ENCODE data around the gene SSBP4.

The SSBP4 gene

GRCh38 chr19:18422530-18423191, 3.5 kb downstream of the SSBP4 start:
- no peaks in the 10 kb centered on the region for H3K36me3 ChIP-seq (ENCODE audit: insufficient read depth, low read length)
- H3K4me1 ChIP-seq (ENCODE audit: control insufficient read depth, insufficient read depth, low read length, unreplicated experiment): peaks cover 35% of the 10 kb centered on the region
- no peaks in the 10 kb centered on the region for H3K27me3 ChIP-seq (ENCODE audit: insufficient read depth, low read length)
- H2AFZ ChIP-seq (ENCODE audit: low read length, unreplicated experiment): no peak overlapping the region
- H3K79me2 ChIP-seq (ENCODE audit: control insufficient read depth, insufficient read depth, low read length, unreplicated experiment): peaks cover 31% of the 10 kb centered on the region
- no peak overlapping the region for H3K27ac ChIP-seq (ENCODE audit: low read depth, low read length)
- H3K4me3 ChIP-seq (ENCODE audit: low read depth, low read length): no peak overlapping the region

GRCh38 chr19:18423258-18424020, 4.2 kb downstream of the SSBP4 start:
- no peak overlapping the region for H3K4me3 ChIP-seq (ENCODE audit: low read depth, low read length)
- H3K79me2 ChIP-seq (ENCODE audit: control insufficient read depth, insufficient read depth, low read length, unreplicated experiment): peaks cover 31% of the 10 kb centered on the region
- no peaks in the 10 kb centered on the region for H3K27me3 ChIP-seq (ENCODE audit: insufficient read depth, low read length)
- no peaks in the 10 kb centered on the region for H3K36me3 ChIP-seq (ENCODE audit: insufficient read depth, low read length)
- no peak overlapping the region for H3K27ac ChIP-seq (ENCODE audit: low read depth, low read length)
- H3K4me1 ChIP-seq (ENCODE audit: control insufficient read depth, insufficient read depth, low read length, unreplicated experiment): peaks cover 27% of the 10 kb centered on the region
- H2AFZ ChIP-seq (ENCODE audit: low read length, unreplicated experiment): no peak overlapping the region

- Histone ChIP-seq H3K36me3 (ENCODE audit: insufficient read depth, low read length) (no peaks in the 10 kb centered on the region), H3K4me3 (ENCODE audit: low read depth, low read length) (no peak overlapping the region)
These were observed 5.1 kb downstream of the SSBP4 start for GRCh38 chr19:18424122-18424889.

GRCh38 chr19:18424890-18425514, 5.8 kb downstream of the SSBP4 start:
- Histone ChIP-seq H3K36me3 (ENCODE audit: insufficient read depth, low read length) (no peaks in the 10 kb centered on the region), H3K27me3 (ENCODE audit: insufficient read depth, low read length) (no peaks in the 10 kb centered on the region), H3K79me2 (ENCODE audit: control insufficient read depth, insufficient read depth, low read length, unreplicated experiment) (peaks cover 26% of the 10 kb centered on the region), H3K4me3 (ENCODE audit: low read depth, low read length) (no peak overlapping the region), H3K27ac (ENCODE audit: low read depth, low read length) (no peak overlapping the region), H2AFZ (ENCODE audit: low read length, unreplicated experiment) (no peak overlapping the region), H3K4me1 (ENCODE audit: control insufficient read depth, insufficient read depth, low read length, unreplicated experiment) (peaks cover 23% of the 10 kb centered on the region)

More at GRCh38 chr19:18424122-18424889, 5.1 kb downstream of the SSBP4 start:
- Histone ChIP-seq H3K4me1 (ENCODE audit: control insufficient read depth, insufficient read depth, low read length, unreplicated experiment) (peaks cover 23% of the 10 kb centered on the region), H3K27me3 (ENCODE audit: insufficient read depth, low read length) (no peaks in the 10 kb centered on the region), H3K79me2 (ENCODE audit: control insufficient read depth, insufficient read depth, low read length, unreplicated experiment) (peaks cover 31% of the 10 kb centered on the region), H2AFZ (ENCODE audit: low read length, unreplicated experiment) (no peak overlapping the region), H3K27ac (ENCODE audit: low read depth, low read length) (no peak overlapping the region)

GRCh38 chr19:18425515-18426415, 6.6 kb downstream of the SSBP4 start:
- Histone ChIP-seq H3K4me3 (ENCODE audit: low read depth, low read length) (peak overlapping the region; percentile 21; the same call in 1 of the 2 replicates), H2AFZ (ENCODE audit: low read length, unreplicated experiment) (no peak overlapping the region), H3K27me3 (ENCODE audit: insufficient read depth, low read length) (no peaks in the 10 kb centered on the region), H3K27ac (ENCODE audit: low read depth, low read length) (no peak overlapping the region), H3K4me1 (ENCODE audit: control insufficient read depth, insufficient read depth, low read length, unreplicated experiment) (peaks cover 21% of the 10 kb centered on the region), H3K36me3 (ENCODE audit: insufficient read depth, low read length) (no peaks in the 10 kb centered on the region), H3K79me2 (ENCODE audit: control insufficient read depth, insufficient read depth, low read length, unreplicated experiment) (peaks cover 20% of the 10 kb centered on the region)

- Histone ChIP-seq H3K27ac (ENCODE audit: low read depth, low read length) (no peak overlapping the region), H3K79me2 (ENCODE audit: control insufficient read depth, insufficient read depth, low read length, unreplicated experiment) (peaks cover 14% of the 10 kb centered on the region), H2AFZ (ENCODE audit: low read length, unreplicated experiment) (no peak overlapping the region), H3K27me3 (ENCODE audit: insufficient read depth, low read length) (no peaks in the 10 kb centered on the region), H3K4me1 (ENCODE audit: control insufficient read depth, insufficient read depth, low read length, unreplicated experiment) (peaks cover 15% of the 10 kb centered on the region), H3K36me3 (ENCODE audit: insufficient read depth, low read length) (no peaks in the 10 kb centered on the region), H3K4me3 (ENCODE audit: low read depth, low read length) (peak overlapping the region; percentile 21; the same call in 1 of the 2 replicates)
These were observed 7.2 kb downstream of the SSBP4 start for GRCh38 chr19:18426416-18426767.

GRCh38 chr19:18427080-18427742, 8.0 kb downstream of the SSBP4 start:
- Histone ChIP-seq H3K4me1 (ENCODE audit: control insufficient read depth, insufficient read depth, low read length, unreplicated experiment) (peaks cover 12% of the 10 kb centered on the region), H3K27me3 (ENCODE audit: insufficient read depth, low read length) (no peaks in the 10 kb centered on the region), H3K36me3 (ENCODE audit: insufficient read depth, low read length) (no peaks in the 10 kb centered on the region), H2AFZ (ENCODE audit: low read length, unreplicated experiment) (no peak overlapping the region), H3K4me3 (ENCODE audit: low read depth, low read length) (no peak overlapping the region), H3K79me2 (ENCODE audit: control insufficient read depth, insufficient read depth, low read length, unreplicated experiment) (peaks cover 9% of the 10 kb centered on the region), H3K27ac (ENCODE audit: low read depth, low read length) (no peak overlapping the region)

- Histone ChIP-seq H3K27ac (ENCODE audit: low read depth, low read length) (no peak overlapping the region), H3K79me2 (ENCODE audit: control insufficient read depth, insufficient read depth, low read length, unreplicated experiment) (peaks cover 6% of the 10 kb centered on the region), H3K27me3 (ENCODE audit: insufficient read depth, low read length) (no peaks in the 10 kb centered on the region), H3K4me3 (ENCODE audit: low read depth, low read length) (no peak overlapping the region), H3K36me3 (ENCODE audit: insufficient read depth, low read length) (no peaks in the 10 kb centered on the region), H3K4me1 (ENCODE audit: control insufficient read depth, insufficient read depth, low read length, unreplicated experiment) (peaks cover 12% of the 10 kb centered on the region), H2AFZ (ENCODE audit: low read length, unreplicated experiment) (no peak overlapping the region)
These were observed 8.5 kb downstream of the SSBP4 start for GRCh38 chr19:18427743-18428113.

GRCh38 chr19:18428173-18428786, 9.1 kb downstream of the SSBP4 start:
- Histone ChIP-seq H3K4me1 (ENCODE audit: control insufficient read depth, insufficient read depth, low read length, unreplicated experiment) (peaks cover 12% of the 10 kb centered on the region), H3K36me3 (ENCODE audit: insufficient read depth, low read length) (no peaks in the 10 kb centered on the region), H3K4me3 (ENCODE audit: low read depth, low read length) (no peak overlapping the region), H3K27ac (ENCODE audit: low read depth, low read length) (no peak overlapping the region), H3K27me3 (ENCODE audit: insufficient read depth, low read length) (no peaks in the 10 kb centered on the region), H2AFZ (ENCODE audit: low read length, unreplicated experiment) (no peak overlapping the region), H3K79me2 (ENCODE audit: control insufficient read depth, insufficient read depth, low read length, unreplicated experiment) (peaks cover 6% of the 10 kb centered on the region)
